Myocyte (in vitro differentiated cells): ENCODE results near the gene MAGEA9. TPM values are rescaled to one million over a fixed set of nuclear protein-coding genes. Genes with fewer than 3 reads are reported as not detected.
"Not testable (repeated sequence)": the region's sequence is repeated elsewhere in the genome, so short reads cannot be mapped to it uniquely, and the experiment has no call there.

Experiments used
- DNase-seq: peaks from one replicate; pipeline ENCODE4 v3.0.0-alpha.2; 2012; ENCODE audit warnings: low read depth
- total RNA-seq: library from RNA; depleted of rRNA; stranded (reverse); fragments of >200 nt; gene quantifications from 2 replicates; pipeline ENCODE4 v1.2.3, GENCODE V29; 2014

MAGEA9 gene
- total RNA-seq, 1 donor from 2014 or later = not detected

DNA sequence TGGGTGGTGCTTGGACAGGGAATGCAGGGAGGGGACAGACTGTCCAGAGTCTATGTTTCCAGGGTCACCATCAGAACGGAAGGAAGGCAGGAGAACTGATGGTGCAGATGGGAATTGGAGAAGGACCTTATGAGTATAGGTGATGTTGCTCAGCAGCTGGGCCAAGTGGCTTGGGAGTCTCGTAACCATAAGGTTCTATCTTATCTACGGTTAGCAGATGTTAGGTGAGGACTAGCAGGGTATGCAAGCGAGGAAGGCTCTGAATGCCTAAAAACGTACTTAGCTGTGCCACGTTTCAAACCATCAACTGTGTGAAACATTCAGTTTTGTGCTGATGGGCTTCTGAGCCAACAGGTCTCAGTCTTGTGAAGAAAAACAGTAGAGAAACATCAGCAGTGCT is 22.4 kb downstream of the MAGEA9 start:
- no peak for DNase-seq

DNA sequence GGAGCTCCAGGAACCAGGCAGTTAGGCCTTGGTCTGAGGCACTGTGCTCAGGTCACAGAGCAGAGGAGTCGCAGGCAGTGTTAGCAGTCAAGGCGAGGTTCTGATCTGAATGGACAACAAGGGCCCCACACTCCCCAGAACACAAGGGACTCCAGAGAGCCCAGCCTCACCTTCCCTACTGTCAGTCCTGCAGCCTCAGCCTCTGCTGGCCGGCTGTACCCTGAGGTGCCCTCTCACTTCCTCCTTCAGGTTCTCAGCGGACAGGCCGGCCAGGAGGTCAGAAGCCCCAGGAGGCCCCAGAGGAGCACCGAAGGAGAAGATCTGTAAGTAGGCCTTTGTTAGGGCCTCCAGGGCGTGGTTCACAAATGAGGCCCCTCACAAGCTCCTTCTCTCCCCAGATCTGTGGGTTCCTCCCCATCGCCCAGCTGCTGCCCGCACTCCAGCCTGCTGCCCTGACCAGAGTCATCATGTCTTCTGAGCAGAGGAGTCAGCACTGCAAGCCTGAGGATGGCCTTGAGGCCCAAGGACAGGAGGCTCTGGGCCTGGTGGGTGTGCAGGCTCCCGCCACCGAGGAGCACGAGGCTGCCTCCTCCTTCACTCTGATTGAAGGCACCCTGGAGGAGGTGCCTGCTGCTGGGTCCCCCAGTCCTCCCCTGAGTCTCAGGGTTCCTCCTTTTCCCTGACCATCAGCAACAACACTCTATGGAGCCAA is 26.2 kb downstream of the MAGEA9 start:
- DNase-seq = no peak

DNA sequence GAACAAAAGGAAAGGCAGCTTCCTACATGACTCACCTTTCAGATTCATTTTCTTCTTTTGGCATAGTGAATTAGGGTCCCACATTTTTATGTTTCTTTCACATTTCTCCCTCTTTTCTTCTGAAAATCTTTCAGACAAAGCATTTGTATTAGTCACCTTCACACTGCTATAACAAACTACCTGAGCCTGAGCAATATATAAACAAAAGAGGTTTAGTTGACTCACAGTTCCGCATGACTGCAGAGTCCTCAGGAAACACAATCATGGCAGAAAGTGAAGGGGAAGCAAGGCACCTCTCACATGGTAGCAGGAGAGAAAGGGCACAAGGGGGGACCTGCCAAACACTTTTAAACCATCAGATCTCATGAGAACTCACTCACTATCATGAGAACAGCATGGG is 36.9 kb downstream of the MAGEA9 start:
- no peak for DNase-seq

DNA sequence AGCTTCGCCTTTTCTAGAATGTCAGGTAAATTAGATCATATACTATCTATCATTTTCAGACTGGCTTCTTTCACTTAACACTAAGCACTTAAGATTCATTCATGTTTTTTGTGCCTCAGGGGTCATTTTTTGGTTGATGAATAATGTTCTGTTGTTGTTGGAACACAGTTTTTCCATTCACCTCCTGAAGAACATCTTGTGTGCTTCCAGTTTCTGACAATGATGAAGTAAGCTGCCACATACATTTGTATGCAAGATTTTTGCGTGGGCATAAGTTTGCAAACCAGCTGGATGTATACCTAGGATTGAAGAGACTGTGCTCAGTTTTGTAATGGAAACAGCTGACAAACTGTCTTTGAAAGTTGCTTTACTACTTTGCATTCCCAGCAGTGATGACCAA is 37.6 kb downstream of the MAGEA9 start:
- DNase-seq = no peak

DNA sequence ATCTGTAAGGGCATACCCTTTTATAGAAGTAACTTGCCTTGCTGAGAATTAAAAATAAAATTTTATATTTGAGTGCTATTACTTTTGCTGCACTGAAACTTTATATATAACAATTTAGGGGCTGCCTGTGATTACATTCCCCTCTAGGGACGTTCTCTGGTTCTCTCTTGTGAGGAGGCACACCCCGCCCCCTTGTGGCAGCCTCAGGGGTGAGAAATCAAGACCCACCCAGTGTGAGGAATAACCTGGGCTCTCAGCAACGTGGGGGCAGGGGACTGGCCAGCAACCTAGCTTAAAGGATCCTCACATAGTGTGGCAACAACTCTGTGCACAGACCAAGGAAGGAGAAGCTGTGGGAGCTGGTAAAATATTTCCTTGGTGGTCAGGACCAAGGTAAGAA is 43.7 kb downstream of the MAGEA9 start:
- peak; percentile 24 for DNase-seq

DNA sequence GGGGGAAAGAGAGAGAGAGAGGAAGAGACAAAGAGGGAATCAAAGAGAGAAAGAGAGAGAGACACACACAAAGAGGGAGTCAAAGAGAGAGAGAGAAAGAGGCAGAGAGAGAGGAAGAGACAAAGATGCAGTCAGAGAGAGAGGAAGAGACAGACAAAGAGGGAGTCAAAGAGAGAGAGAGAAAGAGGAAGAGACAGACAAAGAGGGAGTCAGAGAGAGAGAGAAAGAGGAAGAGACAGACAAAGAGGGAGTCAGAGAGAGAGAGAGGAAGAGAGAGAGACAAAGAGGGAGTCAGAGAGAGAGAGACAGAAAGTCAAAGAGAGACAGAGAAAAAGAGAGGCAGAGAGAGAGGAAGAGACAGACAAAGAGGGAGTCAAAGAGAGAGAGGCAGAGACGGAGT is 45.5 kb downstream of the MAGEA9 start:
- DNase-seq = no peak

DNA sequence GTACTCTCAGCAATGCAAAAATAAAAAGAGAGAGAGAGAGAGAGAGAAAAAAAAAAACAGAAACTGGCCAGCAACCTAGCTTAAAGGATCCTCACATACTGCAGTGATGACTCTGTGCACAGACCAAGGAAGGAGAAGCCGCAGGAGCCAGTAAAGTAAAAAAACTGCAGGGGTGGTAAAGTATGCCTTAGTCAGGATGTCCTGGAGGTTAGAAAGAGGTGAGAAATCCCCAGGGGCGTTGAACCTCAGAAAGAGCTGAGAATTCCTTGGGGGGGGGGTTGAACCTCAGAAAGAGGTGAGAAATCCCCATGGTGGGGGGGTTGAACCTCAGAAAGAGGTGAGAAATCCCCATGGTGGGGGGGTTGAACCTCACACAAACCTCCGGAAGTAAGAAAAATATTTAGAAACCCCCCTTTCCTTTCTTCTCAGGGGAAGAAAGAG is 48.0 kb downstream of the MAGEA9 start:
- no peak for DNase-seq

DNA sequence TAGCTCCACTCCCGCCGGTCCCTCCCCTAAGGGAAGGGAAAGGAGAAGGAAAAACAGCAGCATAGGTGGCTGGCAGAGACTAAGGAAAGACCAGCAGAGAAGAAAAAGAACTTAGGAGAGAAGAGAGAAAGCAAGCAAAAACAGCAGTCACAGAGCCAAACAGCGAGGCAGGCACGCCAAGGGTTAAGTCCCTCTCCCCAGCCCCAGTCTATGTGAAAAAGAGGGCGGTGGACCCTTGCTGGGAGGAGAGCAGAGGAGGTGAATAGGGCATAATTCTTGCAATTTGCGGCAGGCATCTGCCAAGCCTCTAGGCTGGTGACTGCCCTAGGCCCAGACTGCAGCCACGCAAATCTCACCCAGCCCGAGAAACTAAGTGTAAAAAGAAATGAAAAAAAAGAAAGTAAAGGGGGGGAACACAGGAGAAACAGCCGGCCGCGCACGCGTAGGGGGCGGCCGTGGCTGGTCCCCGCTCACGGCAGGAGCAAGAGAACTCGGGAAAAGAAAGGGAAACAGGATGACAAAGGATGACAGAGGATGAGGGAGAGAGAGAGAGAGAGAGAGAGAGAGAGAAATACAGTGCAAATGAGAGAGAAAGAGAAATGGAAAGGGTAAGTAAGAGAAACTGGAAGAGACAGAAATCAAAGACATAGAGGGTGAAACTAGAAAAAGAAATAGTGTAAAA is 48.6 kb downstream of the MAGEA9 start:
- DNase-seq = peak; percentile 16

DNA sequence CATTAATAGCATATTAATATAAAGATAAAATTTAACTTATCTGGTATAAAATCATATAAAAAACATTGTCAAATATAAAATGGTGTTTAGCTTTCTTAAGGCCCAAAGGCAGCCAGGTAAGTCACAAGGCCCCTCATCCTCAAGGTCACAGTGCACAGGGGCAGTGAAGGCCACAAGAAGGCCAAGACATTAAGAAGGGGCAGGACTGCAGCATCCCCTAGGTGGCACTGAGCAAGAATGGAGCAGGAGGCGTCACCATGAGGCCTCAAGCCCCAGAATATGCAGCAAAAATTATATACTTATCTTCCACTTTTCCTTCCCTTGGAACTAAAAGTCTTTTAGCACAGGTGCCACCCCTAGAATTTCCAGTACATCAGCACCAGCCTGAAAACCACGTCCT is 49.7 kb downstream of the MAGEA9 start:
- DNase-seq = no peak

DNA sequence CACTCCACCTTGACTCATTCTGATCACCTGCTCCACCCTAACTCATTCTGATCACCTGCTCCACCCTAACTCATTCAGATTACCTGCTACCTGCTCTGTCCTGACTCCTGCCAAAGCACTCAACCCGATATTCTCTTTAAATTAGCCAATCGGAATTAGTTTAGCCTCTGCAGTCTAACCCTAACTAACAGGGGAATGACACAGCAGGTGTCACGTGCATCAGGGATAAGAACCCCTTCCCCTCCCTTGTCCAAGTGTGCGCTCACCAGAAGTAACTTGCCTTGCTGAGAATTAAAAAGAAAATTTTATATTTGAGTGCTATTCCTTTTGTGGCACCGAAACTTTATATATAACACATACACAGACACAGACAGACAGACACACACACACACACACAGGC is 55.0 kb downstream of the MAGEA9 start:
- not testable (repeated sequence) for DNase-seq

DNA sequence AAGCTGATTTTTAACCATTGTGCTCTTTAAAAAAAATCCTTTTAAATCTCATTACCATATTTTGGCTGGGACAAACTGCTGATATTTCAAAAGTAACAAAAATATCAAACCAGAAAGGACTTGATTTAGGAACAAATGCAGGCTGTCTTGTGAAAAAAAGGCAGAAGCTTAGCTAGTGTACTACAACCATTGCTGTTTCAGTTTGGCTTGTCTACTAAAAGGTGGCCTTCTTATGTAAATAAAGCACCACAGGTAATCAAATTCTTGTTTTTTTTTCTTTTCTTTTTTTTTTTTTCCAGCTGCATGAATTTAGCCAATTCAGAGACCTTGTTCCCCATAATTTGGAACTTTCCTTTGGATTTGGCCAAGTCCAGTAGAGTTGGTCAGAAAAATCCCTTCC is 55.4 kb downstream of the MAGEA9 start:
- DNase-seq = no peak

Other genes starting within 250 kb of the MAGEA9 start
- gene EOLA1, start 240.9 kb upstream of the MAGEA9 start, total RNA-seq = 28.9 and 35.2 TPM in 2 replicates
- 0.32 TPM in 1 of 2 replicates, not detected in the other for gene HSFX3, start 232.0 kb upstream of the MAGEA9 start, total RNA-seq
- not detected in 2 replicates for gene MAGEA9B, start 194.5 kb upstream of the MAGEA9 start, total RNA-seq
- gene HSFX2, start 186.6 kb upstream of the MAGEA9 start, total RNA-seq = not detected in 2 replicates
- gene TMEM185A, start 150.1 kb upstream of the MAGEA9 start, total RNA-seq = 15.5 and 16.6 TPM in 2 replicates
- gene MAGEA11, start 69.9 kb upstream of the MAGEA9 start, total RNA-seq = not detected in 2 replicates
- gene HSFX1, start 7.9 kb upstream of the MAGEA9 start, total RNA-seq = 0.99 and 1.3 TPM in 2 replicates
- gene MAGEA8, start 99.3 kb downstream of the MAGEA9 start, total RNA-seq = not detected in 2 replicates
- gene HSFX4, start 147.6 kb downstream of the MAGEA9 start, total RNA-seq = not detected in 2 replicates
- 20.2 and 34.6 TPM in 2 replicates for gene EOLA2, start 156.6 kb downstream of the MAGEA9 start, total RNA-seq